T47D (cell line): ENCODE measurements around the gene RGS6.

Source experiments
- DNase-seq, 2 experiments: peaks; one replicate each; pipeline versions ENCODE4 v3.0.0 to v3.0.0-alpha.2; 2011 to 2012; ENCODE audit warnings: low read depth in 1 of 2, low spot score in 1 of 2
- JUND ChIP-seq: IDR thresholded peaks from 2 replicates; pipeline ENCODE4 v1.6.1; 2012; ENCODE audit warnings: low read depth
- in situ Hi-C: cut with HindIII; loops from 2 replicates; pipeline ENCODE4 v1.10.0; 2016; ENCODE audit warnings: low sequenced_read_pairs, low pct_unique_long_range_greater_than_20kb

The RGS6 gene

DNA sequence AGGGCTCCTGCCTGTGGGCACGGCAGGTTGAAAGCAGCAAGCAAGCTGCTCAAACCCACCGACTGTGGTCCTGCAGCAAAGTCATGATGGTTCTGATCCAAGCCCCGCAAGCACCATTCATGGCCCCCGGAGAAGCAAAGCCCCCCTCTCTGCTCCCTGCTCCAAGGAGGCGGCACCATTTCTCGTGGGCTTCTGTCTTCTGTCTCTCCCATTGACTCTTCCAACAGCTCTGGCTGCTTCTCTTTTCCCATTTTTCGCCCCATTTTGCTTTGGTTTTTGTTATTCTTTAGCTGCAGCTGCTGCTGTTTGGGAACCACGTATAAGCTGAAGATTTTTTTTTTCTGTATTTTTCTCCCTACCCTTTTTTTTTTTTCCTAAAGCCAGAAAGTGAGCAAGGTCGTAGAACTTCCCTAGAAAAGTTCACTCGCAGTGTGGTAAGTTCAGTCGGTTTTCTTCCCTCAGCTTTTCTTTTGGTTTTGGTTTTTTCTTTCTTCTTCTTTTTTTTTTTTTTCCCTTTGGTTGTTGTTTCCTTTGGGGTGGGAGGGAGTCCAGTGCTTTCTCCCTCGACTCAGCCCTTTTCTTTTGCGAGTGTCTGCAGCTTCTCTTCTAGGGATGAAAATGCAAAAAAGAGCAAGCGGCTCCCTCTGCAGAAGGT, 607.6 kb downstream of the RGS6 start:
- in situ Hi-C loops = no loop called here
- no peak for TF ChIP-seq JUND
- DNase-seq = no peak

GRCh38 chr14:72540836-72541235, 608.6 kb downstream of the RGS6 start:
- in situ Hi-C loops = no loop called here
- no peak for TF ChIP-seq JUND
- DNase-seq = no peak

DNA sequence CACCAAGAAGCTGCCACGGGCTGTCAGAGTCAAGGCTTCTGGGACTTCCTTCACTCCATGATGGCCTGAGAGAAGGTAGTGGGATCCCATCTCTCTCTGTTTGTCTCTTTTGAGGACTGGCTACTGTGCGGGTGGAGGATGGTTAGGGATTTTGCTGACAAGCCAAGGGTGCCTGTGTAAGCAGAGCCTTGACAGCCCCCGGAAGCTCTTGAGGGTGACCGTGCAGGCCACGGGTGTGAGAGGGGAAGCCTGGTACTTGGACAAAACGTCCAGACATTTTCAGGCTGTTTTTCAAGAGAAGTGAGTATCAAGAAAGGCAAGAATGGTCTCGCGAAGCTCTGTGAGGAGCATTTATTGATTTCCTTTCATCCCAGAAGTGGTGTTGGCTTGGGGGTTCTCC, 609.3 kb downstream of the RGS6 start:
- DNase-seq = no peak
- in situ Hi-C loops = no loop called here
- TF ChIP-seq JUND = no peak

GRCh38 chr14:72543341-72543740, 611.1 kb downstream of the RGS6 start:
- in situ Hi-C loops = no loop called here
- TF ChIP-seq JUND = no peak
- DNase-seq = no peak

GRCh38 chr14:72544615-72545387, 612.6 kb downstream of the RGS6 start:
- in situ Hi-C loops = no loop called here
- DNase-seq = no peak
- no peak for TF ChIP-seq JUND

GRCh38 chr14:72545411-72546311, 613.4 kb downstream of the RGS6 start:
- in situ Hi-C loops = no loop called here
- no peak for TF ChIP-seq JUND
- peak in 1 of 2 experiments; percentile 29 for DNase-seq

DNA sequence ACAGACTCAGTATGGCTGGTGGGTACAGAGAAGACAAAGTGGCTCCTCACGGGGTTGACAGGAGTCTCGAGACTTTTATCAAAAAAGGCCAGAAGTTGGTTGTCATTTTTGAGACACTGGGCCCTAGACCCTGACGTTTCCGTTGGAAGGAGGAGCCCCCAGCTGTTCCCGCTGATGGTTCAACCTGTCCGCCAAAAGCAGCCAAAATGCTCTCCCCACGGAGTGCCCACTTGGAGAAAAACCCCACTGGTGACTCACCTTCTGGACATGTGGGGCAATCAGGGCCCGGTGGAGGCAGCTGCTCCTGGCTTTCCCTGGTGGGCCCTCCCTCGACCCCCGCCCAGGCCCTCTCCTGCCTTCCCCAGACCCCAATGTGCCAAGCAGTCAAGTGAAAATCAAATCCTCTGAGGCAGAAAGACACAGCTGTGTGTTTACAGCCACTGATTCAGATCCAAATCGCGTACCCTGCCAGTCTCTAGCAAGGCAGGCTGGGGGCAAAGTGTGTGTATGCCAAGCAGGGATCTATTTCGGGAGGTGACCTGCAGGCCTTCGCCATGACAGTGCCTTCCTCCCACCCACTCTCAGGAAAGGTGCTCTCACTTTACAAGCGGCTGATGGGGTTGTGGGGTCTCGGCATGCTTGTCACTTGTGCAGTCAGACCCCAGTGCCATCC, 614.3 kb downstream of the RGS6 start:
- TF ChIP-seq JUND = no peak
- in situ Hi-C loops = no loop called here

DNA sequence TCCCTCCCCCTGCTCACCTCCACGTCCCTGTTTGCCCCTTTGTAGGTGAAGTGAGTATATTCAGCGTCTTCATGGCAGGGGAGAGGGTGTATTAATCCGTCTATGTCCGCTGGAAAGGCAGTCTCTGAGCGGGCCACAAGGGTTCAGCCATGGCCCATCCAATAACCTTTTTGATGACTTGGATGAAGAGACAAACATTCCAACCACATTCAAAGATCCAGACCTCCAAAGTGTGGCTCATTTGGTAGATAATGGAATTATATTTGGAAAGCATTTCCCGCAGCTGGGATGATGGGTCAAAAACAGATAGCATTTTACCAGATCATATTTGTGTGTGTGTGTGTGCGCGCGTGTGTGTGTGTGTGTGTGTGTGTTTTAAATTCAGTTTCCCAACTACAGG, 615.8 kb downstream of the RGS6 start:
- in situ Hi-C loops = no loop called here
- DNase-seq = no peak
- no peak for TF ChIP-seq JUND

More for the DNA sequence above, 614.3 kb downstream of the RGS6 start:
- no peak for DNase-seq

GRCh38 chr14:72549026-72549425, 616.8 kb downstream of the RGS6 start:
- no peak for TF ChIP-seq JUND
- in situ Hi-C loops = no loop called here
- no peak for DNase-seq

DNA sequence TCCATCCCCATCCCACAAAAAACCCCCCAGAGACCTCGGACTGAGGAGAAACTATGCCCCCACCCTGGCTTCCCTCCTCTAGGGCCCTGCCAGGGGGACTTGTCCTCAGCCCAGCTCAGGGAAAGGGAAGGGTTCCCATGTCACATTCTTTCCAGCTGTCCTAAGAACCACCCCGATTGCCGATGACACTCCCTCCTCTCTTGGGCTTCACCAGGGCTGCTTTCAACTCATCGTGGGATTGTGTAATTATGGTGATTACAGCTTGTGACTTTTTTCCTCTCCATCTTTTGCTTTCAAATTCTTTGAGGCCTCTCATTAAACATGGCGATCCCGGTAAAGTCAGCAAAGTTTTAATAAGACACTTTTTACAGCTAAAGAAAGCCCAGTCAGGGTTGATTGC, 617.6 kb downstream of the RGS6 start:
- DNase-seq = no peak
- TF ChIP-seq JUND = no peak
- in situ Hi-C loops = no loop called here

DNA sequence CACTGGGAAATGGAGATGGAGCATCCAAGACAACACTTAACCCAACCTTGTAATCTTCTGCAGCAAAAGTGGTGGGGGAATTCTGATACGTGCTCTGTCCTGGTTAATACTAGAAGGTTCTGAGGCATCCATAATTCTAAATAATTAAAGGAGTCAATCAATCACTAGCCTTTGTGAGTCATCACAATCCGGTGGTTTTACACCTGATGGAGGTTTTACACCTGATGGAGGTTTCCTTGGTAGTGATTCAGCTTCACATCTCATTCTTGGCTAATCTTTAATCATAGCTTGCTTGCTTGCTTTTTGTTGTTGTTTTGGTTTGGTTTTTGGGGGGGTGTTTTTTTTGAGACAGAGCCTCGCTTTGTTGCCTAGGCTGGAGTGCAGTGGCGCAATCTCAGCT, 618.3 kb downstream of the RGS6 start:
- no peak for DNase-seq
- in situ Hi-C loops = no loop called here
- no peak for TF ChIP-seq JUND

GRCh38 chr14:72552236-72552635, 620.0 kb downstream of the RGS6 start:
- in situ Hi-C loops = no loop called here
- no peak for TF ChIP-seq JUND
- DNase-seq = no peak
